NCI-H146 treated with DMSO at 0.1 percent for 48 hours (cell line): ENCODE measurements around the gene NAIP.
"Not testable (repeated sequence)": the region's sequence is repeated elsewhere in the genome, so short reads cannot be mapped to it uniquely, and the experiment has no call there.

Source experiments
- DNase-seq: peaks from one replicate; lab custom pipeline; 2025; ENCODE audit not compliant: unreplicated experiment; lab: John Stamatoyannopoulos, UW

The NAIP gene

GRCh38 chr5:71025289-71025953 is at the start of gene NAIP:
Gene NAIP, minus strand, starts transcription at chr5:71025339. Its CDS starts 12,424 bp downstream, at chr5:71012915.
- DNase-seq, result not testable (repeated sequence)

GRCh38 chr5:71067262-71067928 is 42.3 kb upstream of the NAIP start, which contains the start of gene GTF2H2:
Gene GTF2H2, minus strand, starts transcription at chr5:71067676. Its CDS starts 4,913 bp downstream, at chr5:71062763.
- not testable (repeated sequence) for DNase-seq

GRCh38 chr5:71061322-71061721 is 36.2 kb upstream of the NAIP start:
- DNase-seq, result not testable (repeated sequence)

- not testable (repeated sequence) for DNase-seq
These were observed 34.3 kb upstream of the NAIP start for GRCh38 chr5:71059426-71059825.

- not testable (repeated sequence) for DNase-seq
These were observed 19.7 kb upstream of the NAIP start for GRCh38 chr5:71044808-71045207.

GRCh38 chr5:71044128-71044527 is 19.0 kb upstream of the NAIP start:
- not testable (repeated sequence) for DNase-seq

GRCh38 chr5:71031046-71031776 is 6.1 kb upstream of the NAIP start:
- not testable (repeated sequence) for DNase-seq

- not testable (repeated sequence) for DNase-seq
These were observed 4.5 kb downstream of the NAIP start for GRCh38 chr5:71020643-71021042.

GRCh38 chr5:71018376-71019005 is 6.6 kb downstream of the NAIP start:
- DNase-seq, result not testable (repeated sequence)

GRCh38 chr5:71014176-71014575 is 11.0 kb downstream of the NAIP start:
- no peak for DNase-seq

- DNase-seq, result no peak
These were observed 11.6 kb downstream of the NAIP start for GRCh38 chr5:71013575-71013974.

- no peak for DNase-seq
These were observed 13.8 kb downstream of the NAIP start for GRCh38 chr5:71011194-71011792.

- DNase-seq, result not testable (repeated sequence)
These were observed 18.2 kb downstream of the NAIP start for GRCh38 chr5:71006983-71007382.

GRCh38 chr5:70984882-70985281 is 40.3 kb downstream of the NAIP start:
- DNase-seq, result not testable (repeated sequence)

GRCh38 chr5:70967220-70967619 is 57.9 kb downstream of the NAIP start:
- DNase-seq, result not testable (repeated sequence)

GRCh38 chr5:70964531-70964930 is 60.6 kb downstream of the NAIP start:
- not testable (repeated sequence) for DNase-seq

- DNase-seq, result not testable (repeated sequence)
These were observed 72.1 kb downstream of the NAIP start for GRCh38 chr5:70953068-70953467.

- DNase-seq, result not testable (repeated sequence)
These were observed 92.6 kb downstream of the NAIP start for GRCh38 chr5:70932560-70932959.

GRCh38 chr5:70931709-70932368 is 93.3 kb downstream of the NAIP start:
- DNase-seq, result not testable (repeated sequence)

- not testable (repeated sequence) for DNase-seq
These were observed 100.0 kb downstream of the NAIP start for GRCh38 chr5:70925211-70925562.
